GM12875 (cell line): ENCODE measurements around the gene ADD1.

Experiments used
- H3K4me3 ChIP-seq: one replicate; pipeline ENCODE4 v1.5.1; 2011; ENCODE audit warnings: low read depth, low read length, control low read depth
- TF ChIP-seq, protein P1 (sequence below): IDR thresholded peaks from 2 replicates; pipeline ENCODE4 v1.5.1; 2011; ENCODE audit warnings: low read depth, mild to moderate bottlenecking, control low read depth, inconsistent platforms, low read length, moderate library complexity, borderline replicate concordance; ENCODE audit not compliant: insufficient read depth

Gene ADD1

DNA sequence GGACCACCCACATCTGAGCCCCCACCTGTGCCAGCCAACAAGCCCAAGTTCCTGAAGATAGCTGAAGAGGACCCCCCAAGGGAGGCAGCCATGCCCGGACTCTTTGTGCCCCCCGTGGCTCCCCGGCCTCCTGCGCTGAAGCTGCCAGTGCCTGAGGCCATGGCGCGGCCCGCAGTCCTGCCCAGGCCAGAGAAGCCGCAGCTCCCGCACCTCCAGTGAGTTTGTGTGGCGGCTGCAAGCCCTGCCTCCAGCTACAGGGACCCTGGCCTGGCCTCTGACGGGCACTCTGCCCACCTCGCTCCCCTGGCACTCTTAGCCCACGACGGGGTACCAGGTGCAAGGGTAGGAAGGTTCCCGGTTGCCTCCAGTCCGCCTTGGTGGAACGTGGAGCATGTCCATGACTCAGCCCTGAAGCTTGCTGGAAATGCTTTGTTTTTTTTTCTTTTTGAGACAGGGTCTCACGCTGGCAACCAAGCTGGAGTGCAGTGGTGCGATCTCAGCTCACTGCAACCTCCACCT, 13.7 kb upstream of the ADD1 start:
- no peak overlapping the region for H3K4me3 ChIP-seq
- TF ChIP-seq, protein P1, sequence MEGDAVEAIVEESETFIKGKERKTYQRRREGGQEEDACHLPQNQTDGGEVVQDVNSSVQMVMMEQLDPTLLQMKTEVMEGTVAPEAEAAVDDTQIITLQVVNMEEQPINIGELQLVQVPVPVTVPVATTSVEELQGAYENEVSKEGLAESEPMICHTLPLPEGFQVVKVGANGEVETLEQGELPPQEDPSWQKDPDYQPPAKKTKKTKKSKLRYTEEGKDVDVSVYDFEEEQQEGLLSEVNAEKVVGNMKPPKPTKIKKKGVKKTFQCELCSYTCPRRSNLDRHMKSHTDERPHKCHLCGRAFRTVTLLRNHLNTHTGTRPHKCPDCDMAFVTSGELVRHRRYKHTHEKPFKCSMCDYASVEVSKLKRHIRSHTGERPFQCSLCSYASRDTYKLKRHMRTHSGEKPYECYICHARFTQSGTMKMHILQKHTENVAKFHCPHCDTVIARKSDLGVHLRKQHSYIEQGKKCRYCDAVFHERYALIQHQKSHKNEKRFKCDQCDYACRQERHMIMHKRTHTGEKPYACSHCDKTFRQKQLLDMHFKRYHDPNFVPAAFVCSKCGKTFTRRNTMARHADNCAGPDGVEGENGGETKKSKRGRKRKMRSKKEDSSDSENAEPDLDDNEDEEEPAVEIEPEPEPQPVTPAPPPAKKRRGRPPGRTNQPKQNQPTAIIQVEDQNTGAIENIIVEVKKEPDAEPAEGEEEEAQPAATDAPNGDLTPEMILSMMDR, result no peak

DNA sequence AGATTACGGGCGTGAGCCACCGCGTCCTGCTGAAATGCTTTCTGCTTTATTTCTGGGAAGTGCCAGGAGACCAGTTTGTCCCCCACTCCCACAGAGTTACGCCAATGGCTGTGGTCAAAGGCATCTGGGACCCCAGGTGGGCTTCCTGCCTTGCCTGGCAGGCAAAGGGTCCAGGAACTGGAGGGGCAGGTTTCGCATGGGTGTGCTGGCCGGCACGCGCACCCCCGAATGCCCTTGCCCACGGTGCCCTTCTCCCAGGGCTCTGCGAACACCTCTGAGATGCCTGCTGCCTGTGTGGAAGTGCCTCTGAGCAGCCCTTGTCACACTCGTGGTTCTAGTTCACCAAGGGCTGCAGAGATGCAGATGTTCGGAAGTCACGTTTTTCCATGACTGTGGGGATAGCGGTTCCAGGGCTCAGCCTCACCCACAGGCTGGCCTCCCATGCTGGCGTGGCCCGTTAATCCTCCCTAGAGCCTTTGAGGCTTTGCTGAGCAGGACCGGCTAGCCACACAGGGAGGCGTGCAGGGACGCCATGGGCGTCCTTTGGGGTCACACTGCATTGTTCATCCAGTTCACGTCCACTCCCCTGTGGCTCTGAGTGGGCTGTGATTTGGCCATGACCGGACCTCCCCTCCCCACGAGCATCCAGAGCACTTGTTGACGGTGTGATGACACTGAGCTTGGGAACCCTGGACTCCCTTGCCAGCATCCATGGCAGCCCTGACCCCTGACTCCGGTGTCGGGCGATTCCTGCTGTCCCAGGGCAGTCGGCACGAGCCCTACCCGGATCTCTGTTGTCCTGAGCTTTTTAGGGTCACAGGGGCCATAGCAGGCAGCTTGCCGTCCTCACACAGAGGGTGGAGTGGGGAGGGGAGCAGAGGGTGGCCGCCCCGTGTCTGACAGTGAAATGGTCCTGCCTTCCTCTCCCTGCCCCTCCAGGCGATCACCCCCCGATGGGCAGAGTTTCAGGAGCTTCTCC, 12.7 kb upstream of the ADD1 start:
- TF ChIP-seq, protein P1, result no peak
- no peak overlapping the region for H3K4me3 ChIP-seq

DNA sequence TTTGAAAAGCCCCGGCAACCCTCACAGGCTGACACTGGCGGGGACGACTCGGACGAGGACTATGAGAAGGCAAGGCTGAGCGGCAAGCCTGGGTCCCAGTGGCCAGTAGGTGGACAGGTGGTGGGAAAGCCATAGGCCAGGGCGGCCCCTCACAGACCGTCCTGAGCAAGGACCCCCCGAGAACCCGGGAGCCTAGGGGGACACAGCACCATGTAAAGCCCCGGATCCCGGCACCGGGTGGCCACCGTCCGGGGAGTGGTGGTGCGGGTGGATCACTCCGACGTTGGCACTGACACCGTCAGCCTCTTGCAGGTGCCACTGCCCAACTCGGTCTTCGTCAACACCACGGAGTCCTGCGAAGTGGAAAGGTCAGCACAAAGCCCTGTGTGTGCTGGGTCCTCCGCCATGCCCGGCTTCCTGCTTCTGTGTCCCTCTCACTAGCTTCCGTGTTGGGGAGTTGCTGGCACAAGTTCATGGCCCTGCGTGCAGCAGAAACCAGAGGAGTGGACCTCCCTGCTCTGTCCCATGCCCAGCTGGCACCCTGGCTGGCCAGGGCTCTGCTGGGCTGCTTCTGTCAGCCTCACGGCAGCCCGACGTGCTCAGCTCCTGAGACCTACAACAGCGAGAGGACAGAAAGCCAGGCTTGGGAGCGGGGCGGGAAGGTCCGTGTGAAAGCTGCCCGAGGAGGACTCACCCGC, 11.9 kb upstream of the ADD1 start:
- H3K4me3 ChIP-seq, result no peak overlapping the region
- TF ChIP-seq, protein P1, result no peak

DNA sequence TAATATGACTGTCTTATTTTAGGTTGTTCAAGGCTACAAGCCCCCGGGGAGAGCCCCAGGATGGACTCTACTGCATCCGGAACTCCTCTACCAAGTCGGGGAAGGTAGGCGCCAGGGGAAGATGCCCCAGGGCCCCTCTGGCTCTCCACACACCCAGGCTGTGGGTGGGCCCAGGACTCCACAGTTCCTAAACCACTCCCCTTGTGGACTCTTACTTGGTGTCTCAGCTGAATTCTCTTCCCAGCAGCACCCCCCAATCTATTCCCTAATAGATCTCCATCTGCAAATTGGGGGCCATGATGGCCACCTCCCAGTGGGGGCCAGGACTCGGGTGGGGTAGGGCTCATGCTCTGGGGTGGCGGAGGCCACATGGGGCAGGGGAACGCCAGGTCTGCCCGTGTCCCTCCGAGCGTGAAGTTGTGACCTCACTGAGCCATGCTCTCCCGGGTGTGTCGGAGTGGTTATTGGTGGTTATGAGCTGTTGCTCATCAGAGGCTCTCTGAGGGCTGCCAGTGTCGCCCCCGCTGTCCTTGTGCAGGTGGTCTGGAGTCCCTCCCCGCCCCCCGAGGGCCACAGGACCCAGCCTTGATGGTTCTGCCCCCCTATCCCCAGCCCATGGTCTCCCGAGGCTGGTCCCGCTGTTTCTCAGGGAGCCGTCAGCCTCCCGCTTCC, 11.2 kb upstream of the ADD1 start:
- TF ChIP-seq, protein P1, result no peak
- no peak overlapping the region for H3K4me3 ChIP-seq

- no peak overlapping the region for H3K4me3 ChIP-seq
These were observed 10.5 kb upstream of the ADD1 start for GRCh38 chr4:2832981-2833670.

DNA sequence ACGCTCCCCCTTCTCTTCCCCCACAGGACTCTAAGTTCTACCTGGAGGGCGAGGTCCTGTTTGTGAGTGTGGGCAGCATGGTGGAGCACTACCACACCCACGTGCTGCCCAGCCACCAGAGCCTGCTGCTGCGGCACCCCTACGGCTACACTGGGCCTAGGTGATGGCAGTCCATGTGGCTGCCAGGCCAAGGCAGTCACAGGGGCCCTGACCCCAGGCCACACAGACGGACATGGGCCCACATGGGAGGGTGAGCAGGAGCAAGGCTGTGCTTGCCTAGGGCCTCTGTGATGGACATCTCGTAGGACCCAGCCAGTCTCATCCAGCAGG, 10.0 kb upstream of the ADD1 start:
- H3K4me3 ChIP-seq, result no peak overlapping the region
- TF ChIP-seq, protein P1, result no peak

More at GRCh38 chr4:2832981-2833670, 10.5 kb upstream of the ADD1 start:
- TF ChIP-seq, protein P1, result no peak
